Measurements from ENCODE around the gene BTAF1.
A peak's percentile ranks its signal among the peaks of the same experiment; 100 is the strongest.
"Not testable (repeated sequence)": the region's sequence is repeated elsewhere in the genome, so short reads cannot be mapped to it uniquely, and the experiment has no call there.

The BTAF1 gene

DNA sequence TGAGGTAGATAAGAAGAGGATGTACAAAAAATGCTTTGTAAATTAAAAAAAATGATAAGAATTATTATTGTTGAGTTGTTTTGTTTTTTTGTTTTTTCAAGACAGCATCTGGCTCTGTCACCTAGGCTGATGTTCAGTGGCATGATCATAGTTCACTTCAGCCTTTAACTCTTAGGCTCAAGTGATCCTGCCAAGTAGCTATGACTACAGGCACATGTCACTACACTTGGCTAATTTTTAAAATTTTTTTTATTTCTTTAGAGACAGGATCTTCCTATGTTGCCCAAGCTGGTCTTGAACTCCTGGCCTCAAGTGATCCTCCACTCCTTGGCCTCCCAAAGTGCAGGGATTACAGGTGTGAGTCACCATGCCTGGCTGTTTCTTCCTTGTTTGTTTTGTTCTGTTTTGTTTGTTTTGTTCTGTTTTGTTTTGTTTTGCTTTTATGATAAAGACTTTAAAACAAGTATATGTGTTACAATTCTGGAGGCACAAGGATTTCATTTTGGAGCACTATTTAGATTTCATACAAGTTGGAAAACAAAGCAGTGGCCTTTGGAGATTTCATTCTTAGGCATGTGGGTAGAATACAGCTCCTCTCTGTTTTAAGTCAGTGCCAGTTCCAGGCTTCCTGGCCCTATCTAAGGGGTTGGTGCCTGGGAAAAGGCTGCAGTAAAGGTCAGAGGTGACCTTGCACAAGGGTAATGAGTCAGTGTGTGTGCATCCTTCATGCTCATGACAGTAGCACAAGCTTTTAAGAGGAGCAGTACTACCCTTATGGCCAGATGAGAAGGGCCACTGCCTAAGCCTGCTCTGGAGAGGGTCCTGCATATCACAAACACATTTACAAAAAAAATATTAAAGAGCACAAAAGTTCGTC, 32.2 kb upstream of the BTAF1 start:
- Histone ChIP-seq H3K4me3 (ENCODE audit: low read depth in 1 of 2, low read length in 2 of 2) (no peak overlapping the region), H3K9me3 (ENCODE audit: low read length) (no peaks in the 10 kb centered on the region), H3K4me1 (ENCODE audit: insufficient read depth, low read length) (peaks cover 7% of the 10 kb centered on the region), H3K9ac (ENCODE audit: low read length) (no peak overlapping the region), H3K27me3 (ENCODE audit: control insufficient read depth in 1 of 2, insufficient read depth in 2 of 2, low read length in 2 of 2) (no peaks in the 10 kb centered on the region), H3K27ac (ENCODE audit: low read depth, low read length) (no peak overlapping the region), H3K36me3 (ENCODE audit: insufficient read depth, low read length) (no peaks in the 10 kb centered on the region)

DNA sequence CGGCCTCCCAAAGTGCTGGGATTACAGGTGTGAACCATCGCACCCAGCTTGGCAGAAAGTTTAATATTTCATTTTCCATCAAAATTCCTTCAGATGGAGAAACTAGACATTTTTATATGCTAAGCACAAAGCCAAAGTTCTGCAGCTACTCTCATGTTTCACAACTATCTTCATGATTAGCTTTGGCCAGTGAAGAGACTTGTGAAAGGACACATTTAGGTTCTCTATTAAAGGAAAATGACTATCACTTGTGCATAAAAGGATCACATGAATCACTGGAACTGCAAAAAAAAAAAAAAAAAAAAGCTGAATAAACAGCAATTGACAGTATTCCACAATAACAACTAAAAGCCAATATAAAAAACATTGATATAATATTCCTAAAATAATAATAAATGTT, 30.5 kb upstream of the BTAF1 start:
- Histone ChIP-seq H3K4me1 (ENCODE audit: insufficient read depth, low read length) (peaks cover 2% of the 10 kb centered on the region), H3K9me3 (ENCODE audit: low read length) (no peaks in the 10 kb centered on the region), H3K36me3 (ENCODE audit: insufficient read depth, low read length) (no peaks in the 10 kb centered on the region), H3K9ac (ENCODE audit: low read length) (no peak overlapping the region), H3K4me3 (ENCODE audit: low read depth in 1 of 2, low read length in 2 of 2) (no peak overlapping the region), H3K27me3 (ENCODE audit: control insufficient read depth in 1 of 2, insufficient read depth in 2 of 2, low read length in 2 of 2) (no peaks in the 10 kb centered on the region), H3K27ac (ENCODE audit: low read depth, low read length) (no peak overlapping the region)

DNA sequence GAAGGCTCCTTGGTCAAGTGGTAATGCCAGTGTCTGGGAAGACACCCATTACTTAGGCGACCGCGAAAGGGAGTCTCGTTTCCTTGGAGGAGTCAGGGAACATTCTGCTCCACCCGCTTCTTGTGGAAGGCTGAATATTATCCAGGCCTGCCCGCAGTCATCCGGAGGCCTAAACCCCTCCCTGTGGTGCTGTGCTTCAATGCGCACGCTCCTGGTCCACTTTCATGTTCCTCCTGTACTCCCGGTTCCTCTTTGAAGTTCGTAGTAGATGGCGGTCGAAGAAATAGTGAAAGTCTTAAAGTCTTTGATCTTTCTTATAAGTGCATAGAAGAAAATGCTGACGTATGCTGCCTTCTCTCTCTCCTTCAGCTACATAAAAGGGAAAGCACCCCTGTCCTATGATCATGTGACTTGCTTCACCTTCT, 29.3 kb upstream of the BTAF1 start:
- not testable (repeated sequence) for H3K27me3 ChIP-seq (ENCODE audit: control insufficient read depth in 1 of 2, insufficient read depth in 2 of 2, low read length in 2 of 2); H3K4me1 ChIP-seq (ENCODE audit: insufficient read depth, low read length); H3K36me3 ChIP-seq (ENCODE audit: insufficient read depth, low read length); H3K4me3 ChIP-seq (ENCODE audit: low read depth in 1 of 2, low read length in 2 of 2); H3K27ac ChIP-seq (ENCODE audit: low read depth, low read length); H3K9ac ChIP-seq (ENCODE audit: low read length); H3K9me3 ChIP-seq (ENCODE audit: low read length)

DNA sequence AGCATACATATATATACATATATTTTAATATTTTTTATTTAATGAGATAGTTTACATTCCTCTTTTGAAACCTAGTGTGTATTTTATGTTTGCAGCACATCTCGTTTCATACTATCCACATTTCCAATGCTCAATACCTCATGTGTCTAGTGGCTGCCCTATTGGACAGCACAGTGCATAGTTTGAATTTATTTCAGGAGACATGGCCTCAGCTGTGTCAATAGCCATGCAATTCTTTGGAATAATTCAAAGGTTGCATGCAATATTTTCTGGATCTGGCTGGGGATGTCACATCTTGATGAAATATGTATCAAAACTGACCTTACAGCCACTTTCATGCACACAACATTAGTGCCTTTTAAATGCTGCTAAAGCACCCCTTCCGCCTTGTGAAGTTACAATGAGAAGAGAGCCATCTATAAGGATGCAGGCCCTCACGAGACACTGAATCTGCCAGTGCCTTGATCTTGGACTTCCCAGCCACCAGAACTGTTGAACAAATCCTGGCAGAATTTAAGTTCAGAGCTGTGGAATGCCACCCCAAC, 27.3 kb upstream of the BTAF1 start:
- Histone ChIP-seq H3K27ac (ENCODE audit: low read depth, low read length) (no peak overlapping the region), H3K4me3 (ENCODE audit: low read depth in 1 of 2, low read length in 2 of 2) (no peak overlapping the region), H3K36me3 (ENCODE audit: insufficient read depth, low read length) (no peaks in the 10 kb centered on the region), H3K4me1 (ENCODE audit: insufficient read depth, low read length) (no peaks in the 10 kb centered on the region), H3K9ac (ENCODE audit: low read length) (no peak overlapping the region), H3K27me3 (ENCODE audit: control insufficient read depth in 1 of 2, insufficient read depth in 2 of 2, low read length in 2 of 2) (no peaks in the 10 kb centered on the region), H3K9me3 (ENCODE audit: low read length) (no peaks in the 10 kb centered on the region)

DNA sequence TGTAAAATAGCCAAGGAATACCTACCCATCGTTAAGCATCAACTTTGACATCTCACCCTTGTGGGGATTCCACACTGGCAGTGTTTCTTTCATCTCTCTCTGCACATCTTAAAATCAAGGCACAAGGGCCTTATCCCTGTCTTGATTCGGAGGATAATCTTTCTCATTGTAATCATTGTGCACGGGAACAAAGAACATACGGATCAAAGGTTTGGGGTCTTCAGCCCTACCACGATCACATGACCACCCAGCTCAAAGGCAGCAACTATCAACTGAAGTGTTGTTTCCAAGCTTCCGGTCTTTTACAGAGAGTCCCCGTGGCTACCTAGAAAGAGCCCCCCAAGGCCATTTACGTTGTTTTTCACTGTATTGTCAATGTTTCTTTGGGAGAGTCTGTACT, 26.1 kb upstream of the BTAF1 start:
- no peaks in the 10 kb centered on the region for H3K27me3 ChIP-seq (ENCODE audit: control insufficient read depth in 1 of 2, insufficient read depth in 2 of 2, low read length in 2 of 2)
- no peaks in the 10 kb centered on the region for H3K4me1 ChIP-seq (ENCODE audit: insufficient read depth, low read length)
- no peaks in the 10 kb centered on the region for H3K9me3 ChIP-seq (ENCODE audit: low read length)
- no peaks in the 10 kb centered on the region for H3K36me3 ChIP-seq (ENCODE audit: insufficient read depth, low read length)
- H3K4me3 ChIP-seq (ENCODE audit: low read depth in 1 of 2, low read length in 2 of 2), result no peak overlapping the region
- no peak overlapping the region for H3K9ac ChIP-seq (ENCODE audit: low read length)
- no peak overlapping the region for H3K27ac ChIP-seq (ENCODE audit: low read depth, low read length)

DNA sequence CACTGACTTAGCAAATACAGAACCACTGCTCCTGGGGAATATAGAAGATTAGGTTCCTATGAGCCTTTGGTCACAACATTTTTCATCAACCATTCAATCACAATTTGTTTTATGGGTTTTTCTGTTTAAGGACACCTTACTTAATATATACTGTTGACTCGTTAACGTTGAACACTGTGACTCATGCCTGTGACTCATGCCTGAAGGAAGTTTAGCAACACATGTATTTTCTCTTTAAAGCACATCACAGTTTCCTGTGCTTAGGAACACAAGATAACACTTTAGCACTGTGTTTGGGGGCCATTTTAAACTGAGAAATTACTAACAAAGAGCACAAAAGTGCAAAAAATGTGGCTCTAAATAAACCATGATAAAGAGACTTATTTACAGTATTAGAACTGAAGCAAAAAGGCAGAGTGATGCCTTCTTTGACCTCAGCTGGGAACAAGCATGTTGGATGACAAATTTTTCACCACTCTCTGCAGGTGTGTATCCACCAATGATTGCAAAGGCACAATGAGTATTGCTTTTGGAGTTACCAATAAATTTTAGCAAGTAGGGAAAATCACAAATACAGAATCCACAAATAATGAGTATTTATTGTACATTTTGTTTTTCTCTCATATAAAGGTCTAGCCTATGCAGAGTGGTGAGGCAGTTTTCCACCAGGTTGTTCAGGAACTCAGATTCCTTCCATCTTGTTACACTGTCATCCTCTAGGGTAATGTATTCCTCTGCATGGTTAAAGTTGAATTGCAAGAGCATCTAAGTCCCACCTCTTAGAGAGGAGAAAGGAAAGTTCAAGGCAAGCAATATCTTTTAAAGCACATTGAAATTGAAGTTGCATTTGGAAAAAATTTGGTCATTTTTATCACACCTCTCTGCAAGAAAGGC, 21.5 kb upstream of the BTAF1 start:
- no peaks in the 10 kb centered on the region for H3K36me3 ChIP-seq (ENCODE audit: insufficient read depth, low read length)
- H3K4me3 ChIP-seq (ENCODE audit: low read depth in 1 of 2, low read length in 2 of 2), result no peak overlapping the region
- no peak overlapping the region for H3K27ac ChIP-seq (ENCODE audit: low read depth, low read length)
- H3K9ac ChIP-seq (ENCODE audit: low read length), result no peak overlapping the region
- peaks cover under 1% of the 10 kb centered on the region for H3K4me1 ChIP-seq (ENCODE audit: insufficient read depth, low read length)
- H3K9me3 ChIP-seq (ENCODE audit: low read length), result no peaks in the 10 kb centered on the region
- no peaks in the 10 kb centered on the region for H3K27me3 ChIP-seq (ENCODE audit: control insufficient read depth in 1 of 2, insufficient read depth in 2 of 2, low read length in 2 of 2)

DNA sequence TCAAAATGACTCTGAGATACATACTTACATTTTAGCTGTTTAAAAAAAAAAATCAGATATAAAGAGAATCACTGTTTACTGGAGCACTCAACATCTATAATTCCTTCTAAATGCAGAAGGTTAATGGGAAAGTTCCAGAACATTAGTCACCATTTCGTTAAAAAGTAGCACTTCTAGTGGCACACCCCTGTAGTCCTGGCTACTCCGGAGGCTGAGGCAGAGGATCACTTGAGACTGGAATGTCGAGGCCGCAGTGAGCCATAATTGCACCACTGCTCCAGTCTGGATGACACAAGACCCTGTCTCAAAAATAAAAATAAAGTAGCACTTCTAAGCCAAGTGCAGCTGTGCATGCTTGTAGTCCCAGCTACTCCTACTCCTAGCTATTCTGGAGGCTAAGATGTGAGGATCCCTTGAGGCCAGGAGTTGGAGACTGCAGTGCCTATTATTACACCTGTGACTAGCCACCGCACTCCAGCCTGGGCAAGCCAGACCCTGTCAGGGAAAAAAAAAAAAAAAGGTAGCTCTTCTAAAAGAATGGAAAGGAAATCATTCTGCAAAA, 16.5 kb upstream of the BTAF1 start:
- no peak overlapping the region for H3K27ac ChIP-seq (ENCODE audit: low read depth, low read length)
- peaks cover 11% of the 10 kb centered on the region for H3K4me1 ChIP-seq (ENCODE audit: insufficient read depth, low read length)
- no peaks in the 10 kb centered on the region for H3K27me3 ChIP-seq (ENCODE audit: control insufficient read depth in 1 of 2, insufficient read depth in 2 of 2, low read length in 2 of 2)
- no peak overlapping the region for H3K9ac ChIP-seq (ENCODE audit: low read length)
- H3K9me3 ChIP-seq (ENCODE audit: low read length), result no peaks in the 10 kb centered on the region
- H3K4me3 ChIP-seq (ENCODE audit: low read depth in 1 of 2, low read length in 2 of 2), result no peak overlapping the region
- H3K36me3 ChIP-seq (ENCODE audit: insufficient read depth, low read length), result no peaks in the 10 kb centered on the region

DNA sequence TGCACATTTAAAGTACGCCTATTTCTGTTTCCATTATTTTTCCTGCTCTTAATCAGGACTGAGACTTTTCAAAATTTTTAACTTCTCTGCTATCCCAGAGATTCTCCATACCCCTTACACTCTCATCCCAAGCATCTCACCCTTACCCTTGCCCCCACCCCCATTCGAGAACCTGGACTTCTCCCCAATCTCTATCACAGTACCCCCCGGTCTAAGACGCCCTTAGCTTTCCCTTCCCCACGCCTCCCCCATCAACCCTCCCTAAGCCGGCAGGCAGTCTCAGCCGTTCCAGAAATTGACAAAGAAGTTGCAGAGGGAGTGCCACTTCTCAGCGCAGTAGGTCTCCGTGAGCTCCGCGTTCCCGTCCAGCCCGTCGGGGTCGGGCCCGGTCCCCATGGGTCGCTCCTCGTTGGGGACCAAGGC, 15.6 kb upstream of the BTAF1 start:
- no peaks in the 10 kb centered on the region for H3K9me3 ChIP-seq (ENCODE audit: low read length)
- peak overlapping the region; percentile 71 to 74 for H3K4me3 ChIP-seq (ENCODE audit: low read depth in 1 of 2, low read length in 2 of 2)
- peak overlapping the region; percentile 11 for H3K9ac ChIP-seq (ENCODE audit: low read length)
- no peaks in the 10 kb centered on the region for H3K27me3 ChIP-seq (ENCODE audit: control insufficient read depth in 1 of 2, insufficient read depth in 2 of 2, low read length in 2 of 2)
- H3K36me3 ChIP-seq (ENCODE audit: insufficient read depth, low read length), result no peaks in the 10 kb centered on the region
- H3K27ac ChIP-seq (ENCODE audit: low read depth, low read length), result peak overlapping the region; percentile 58
- H3K4me1 ChIP-seq (ENCODE audit: insufficient read depth, low read length), result peaks cover 11% of the 10 kb centered on the region

DNA sequence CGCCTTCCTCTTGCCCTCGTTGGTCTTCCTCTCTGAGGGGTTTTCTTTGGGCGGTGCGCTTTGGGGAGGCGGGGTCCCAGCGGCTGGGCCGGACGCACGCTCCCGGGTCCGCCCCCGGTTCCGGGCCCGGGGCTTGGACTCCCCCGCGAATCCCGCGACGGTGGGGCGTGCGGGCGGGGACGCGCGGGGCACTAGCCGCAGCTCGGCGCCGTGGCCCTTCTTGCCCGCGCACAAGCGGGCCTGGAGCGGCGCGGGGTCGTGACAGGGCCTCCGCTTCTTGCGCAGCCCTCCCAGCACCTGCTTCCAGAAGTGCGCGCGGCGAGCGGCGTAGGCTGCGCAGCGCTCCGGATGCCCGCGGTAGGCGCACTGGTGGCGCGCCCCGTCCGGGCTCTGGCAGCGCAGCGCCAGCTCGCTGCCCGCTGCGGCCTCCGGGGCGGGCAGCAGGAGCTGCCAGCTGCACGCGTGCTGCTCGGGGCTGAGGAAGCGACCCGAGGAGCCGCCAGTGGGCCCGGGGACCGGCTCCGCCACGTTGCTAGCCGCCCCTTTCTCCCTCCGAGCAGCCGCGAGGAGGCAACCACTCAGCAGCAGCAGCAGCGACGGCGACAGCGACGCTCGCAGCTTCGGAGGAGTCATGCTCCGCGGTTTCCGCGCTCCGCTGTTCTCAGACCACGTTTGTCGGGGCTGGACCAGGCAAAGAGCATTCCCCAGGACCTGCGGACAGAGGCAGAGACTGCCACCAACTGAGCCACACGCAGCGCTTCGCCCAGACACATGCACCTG, 15.0 kb upstream of the BTAF1 start:
- Histone ChIP-seq H3K4me1 (ENCODE audit: insufficient read depth, low read length) (peaks cover 11% of the 10 kb centered on the region), H3K9me3 (ENCODE audit: low read length) (no peaks in the 10 kb centered on the region), H3K36me3 (ENCODE audit: insufficient read depth, low read length) (no peaks in the 10 kb centered on the region), H3K9ac (ENCODE audit: low read length) (peak overlapping the region; percentile 11), H3K27ac (ENCODE audit: low read depth, low read length) (peak overlapping the region; percentile 58), H3K27me3 (ENCODE audit: control insufficient read depth in 1 of 2, insufficient read depth in 2 of 2, low read length in 2 of 2) (no peaks in the 10 kb centered on the region), H3K4me3 (ENCODE audit: low read depth in 1 of 2, low read length in 2 of 2) (peak overlapping the region; percentile 71 to 74)

DNA sequence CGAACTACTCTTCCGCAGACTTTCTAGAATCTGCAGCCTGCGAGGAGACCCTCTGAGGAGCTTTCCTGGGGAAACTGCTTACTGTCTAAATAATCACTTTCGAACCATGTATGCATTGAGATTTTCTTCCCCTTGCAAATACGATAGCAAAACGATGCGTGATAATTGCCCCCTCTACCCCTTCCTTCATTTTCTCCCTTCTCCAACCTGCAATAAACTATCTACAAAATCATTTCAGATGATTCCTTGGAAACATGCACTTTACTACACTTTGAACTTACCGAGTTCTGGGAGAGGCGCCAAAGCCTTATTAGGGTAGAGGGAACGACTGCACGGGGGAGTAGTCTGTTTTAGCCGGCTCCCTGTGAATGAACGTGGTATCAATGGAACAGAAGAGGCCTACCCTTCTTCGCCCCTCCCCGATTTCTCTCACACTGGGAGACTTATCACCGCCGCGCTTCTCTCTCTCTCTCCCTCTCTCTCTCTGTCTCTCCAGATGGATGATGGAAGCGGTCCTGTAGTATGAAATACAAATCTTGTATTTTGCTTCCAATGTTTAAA, 14.4 kb upstream of the BTAF1 start, which contains the start of gene FGFBP3:
Gene FGFBP3 (minus strand): TSS at position 370 of the 561 bp plus-strand sequence. CDS start 517 bp downstream, outside the sequence.
- H3K9ac ChIP-seq (ENCODE audit: low read length), result no peak within 1 kb of the TSS
- peak within 1 kb of the TSS; percentile 71 to 74 for H3K4me3 ChIP-seq (ENCODE audit: low read depth in 1 of 2, low read length in 2 of 2)
- H3K4me1 ChIP-seq (ENCODE audit: insufficient read depth, low read length), result peaks cover 11% of the 10 kb centered on the region
- no peaks in the 10 kb centered on the region for H3K9me3 ChIP-seq (ENCODE audit: low read length)
- no peaks in the 10 kb centered on the region for H3K27me3 ChIP-seq (ENCODE audit: control insufficient read depth in 1 of 2, insufficient read depth in 2 of 2, low read length in 2 of 2)
- H3K36me3 ChIP-seq (ENCODE audit: insufficient read depth, low read length), result no peaks in the 10 kb centered on the region
- H3K27ac ChIP-seq (ENCODE audit: low read depth, low read length), result peak within 1 kb of the TSS; percentile 58
